C4-2B (cell line): ENCODE data around the gene ICE2.

Source experiments
- CTCF ChIP-seq: fragments of 450-650 bp; conservative IDR thresholded peaks from 2 replicates; pipeline ENCODE4 v1.5.1; 2017; ENCODE audit warnings: mild to moderate bottlenecking
- ZFX ChIP-seq: fragments of 450-650 bp; IDR thresholded peaks from 2 replicates; pipeline ENCODE4 v1.6.1; 2017

- TF ChIP-seq CTCF (no peak), ZFX (no peak)
These were observed 41.3 kb upstream of the ICE2 start for GRCh38 chr15:60520013-60520824.
